ENCODE results near the gene ATG9B.

The ATG9B gene

GRCh38 chr7:150977382-150978125 is 46.7 kb downstream of the ATG9B start:
- no peak for ATAC-seq

GRCh38 chr7:150976529-150977381 is 47.5 kb downstream of the ATG9B start:
- no peak for ATAC-seq

DNA sequence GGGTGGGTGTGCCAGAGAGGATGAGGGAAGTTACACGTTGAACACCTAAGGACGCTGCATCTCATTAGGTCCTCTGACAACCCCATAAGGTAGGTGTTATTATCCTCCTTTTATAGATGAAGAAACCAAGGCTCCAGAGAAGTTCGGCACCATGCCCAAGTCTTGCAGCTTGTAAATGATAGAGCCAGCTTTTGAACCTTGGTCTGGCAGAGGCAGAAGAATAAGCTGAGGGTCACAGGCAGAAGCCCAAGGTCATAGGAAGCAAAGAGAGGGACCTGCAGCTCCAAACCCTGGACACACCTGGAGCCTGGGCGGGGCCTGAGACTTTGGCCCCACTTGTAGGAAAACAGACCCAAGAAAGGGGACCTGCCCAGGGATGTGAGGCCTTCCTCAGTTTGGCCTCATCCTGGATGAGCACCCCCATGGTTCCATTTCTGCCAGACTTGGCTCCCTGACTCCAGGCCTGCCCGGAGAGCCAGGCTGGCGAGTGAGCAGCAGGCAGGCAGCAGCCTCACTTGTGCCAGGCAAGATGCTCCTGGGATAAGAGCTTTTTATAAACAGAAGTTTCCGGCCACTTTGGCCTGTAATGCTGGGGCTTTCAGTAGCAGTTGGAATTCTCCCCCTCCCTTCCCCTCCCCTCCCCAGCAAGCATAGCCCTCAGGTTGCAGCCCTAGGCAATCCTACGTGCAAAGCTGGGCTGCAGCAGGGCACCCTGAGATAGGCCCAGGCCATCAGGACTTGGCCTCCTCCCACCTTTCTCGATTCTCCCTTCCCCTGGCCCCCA is 48.6 kb downstream of the ATG9B start:
- ATAC-seq = no peak

DNA sequence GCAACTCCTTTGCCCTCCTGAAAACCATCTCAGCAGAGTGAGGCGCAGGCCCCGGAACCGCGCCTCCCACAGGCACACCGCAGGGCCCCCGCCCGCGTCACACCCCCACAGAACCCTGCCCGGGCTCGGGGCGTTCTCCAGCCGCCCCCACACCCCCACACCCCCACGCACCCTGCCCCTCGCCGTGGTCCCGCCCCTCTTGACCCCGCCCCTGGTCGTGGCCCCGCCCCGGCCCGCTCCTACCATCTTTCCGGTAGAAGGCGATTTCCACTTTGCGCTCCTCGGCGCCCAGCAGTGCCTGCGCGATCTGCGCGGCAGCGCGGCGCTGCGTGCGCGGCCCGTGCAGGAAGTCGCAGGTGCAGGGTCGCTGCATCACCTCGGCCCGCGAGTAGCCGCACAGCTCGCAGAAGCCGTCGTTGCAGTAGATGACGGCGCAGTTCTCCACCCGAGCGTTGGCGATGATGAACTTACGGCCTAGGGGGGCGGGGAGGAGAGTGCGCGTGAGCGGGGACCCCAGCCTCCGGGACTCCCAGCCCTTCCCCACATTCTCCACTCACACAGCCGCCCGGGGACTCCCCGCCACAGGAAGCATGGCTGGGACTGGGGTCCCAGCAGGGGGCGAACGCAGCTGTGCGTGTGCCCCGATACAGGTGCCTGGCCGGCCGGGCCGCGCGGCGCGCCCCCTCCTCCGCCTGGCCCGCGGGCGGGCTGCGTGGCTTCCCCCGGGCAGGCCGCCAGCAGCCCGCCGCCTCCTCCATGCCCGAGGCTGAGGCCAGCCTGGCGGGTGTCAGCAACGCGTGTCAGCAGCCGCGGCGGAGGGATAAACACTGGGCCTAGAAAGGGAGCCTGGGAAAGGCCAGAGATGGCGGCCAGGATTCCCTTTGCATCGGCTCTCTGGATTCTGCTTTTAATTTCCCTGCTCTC is 49.6 kb downstream of the ATG9B start:
- peak; percentile 82 to 87 for ATAC-seq

GRCh38 chr7:150973571-150974451 is 50.5 kb downstream of the ATG9B start:
- peak in 1 of 2 donors; percentile 2 for ATAC-seq

GRCh38 chr7:150972741-150973140 is 51.6 kb downstream of the ATG9B start:
- ATAC-seq = no peak

DNA sequence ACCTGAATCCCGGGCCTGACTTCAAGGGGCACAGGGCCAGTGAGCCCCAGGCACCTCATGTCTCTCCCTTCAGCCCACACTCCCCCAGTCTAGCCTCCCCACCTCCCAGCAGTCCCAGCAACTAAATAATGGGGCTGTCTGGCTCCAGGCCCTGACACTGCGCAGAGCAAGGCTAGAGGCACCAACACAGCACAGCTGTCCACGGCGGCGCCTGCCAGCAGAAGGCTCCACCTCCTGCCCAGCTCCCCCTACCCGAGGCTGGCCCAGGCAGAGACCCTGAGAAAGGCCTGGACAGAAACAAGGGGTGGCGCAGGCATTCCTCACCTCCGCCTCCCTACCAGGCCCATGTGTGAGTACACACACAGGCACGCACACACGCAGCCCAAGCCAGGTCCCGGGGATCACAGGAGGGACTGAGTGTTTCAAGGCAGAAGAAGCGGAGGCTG is 52.2 kb downstream of the ATG9B start:
- ATAC-seq = no peak

- ATAC-seq = no peak
Observed at GRCh38 chr7:150971242-150972022, 52.9 kb downstream of the ATG9B start.

DNA sequence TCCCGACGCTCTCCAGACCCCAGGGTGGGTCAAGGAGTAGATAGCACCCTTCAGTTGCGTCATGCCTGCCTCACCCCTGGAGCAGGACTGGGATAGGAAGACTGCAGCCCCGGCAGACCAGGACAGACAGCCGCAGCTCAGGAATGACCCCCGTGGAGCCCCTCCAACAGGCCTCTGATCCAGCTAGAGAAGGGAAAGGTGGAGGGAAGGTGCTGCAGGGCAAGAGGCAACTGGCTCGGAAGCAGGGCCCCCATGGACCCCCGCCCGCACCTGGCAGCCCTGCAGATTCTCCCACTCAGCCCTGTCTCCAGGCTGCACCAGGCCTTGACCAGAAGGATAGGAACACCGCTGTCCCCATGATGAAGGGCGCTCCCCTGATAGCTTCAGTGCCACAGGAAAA is 53.9 kb downstream of the ATG9B start:
- no peak for ATAC-seq

- ATAC-seq = no peak
Observed at GRCh38 chr7:150969475-150969874, 54.8 kb downstream of the ATG9B start.

DNA sequence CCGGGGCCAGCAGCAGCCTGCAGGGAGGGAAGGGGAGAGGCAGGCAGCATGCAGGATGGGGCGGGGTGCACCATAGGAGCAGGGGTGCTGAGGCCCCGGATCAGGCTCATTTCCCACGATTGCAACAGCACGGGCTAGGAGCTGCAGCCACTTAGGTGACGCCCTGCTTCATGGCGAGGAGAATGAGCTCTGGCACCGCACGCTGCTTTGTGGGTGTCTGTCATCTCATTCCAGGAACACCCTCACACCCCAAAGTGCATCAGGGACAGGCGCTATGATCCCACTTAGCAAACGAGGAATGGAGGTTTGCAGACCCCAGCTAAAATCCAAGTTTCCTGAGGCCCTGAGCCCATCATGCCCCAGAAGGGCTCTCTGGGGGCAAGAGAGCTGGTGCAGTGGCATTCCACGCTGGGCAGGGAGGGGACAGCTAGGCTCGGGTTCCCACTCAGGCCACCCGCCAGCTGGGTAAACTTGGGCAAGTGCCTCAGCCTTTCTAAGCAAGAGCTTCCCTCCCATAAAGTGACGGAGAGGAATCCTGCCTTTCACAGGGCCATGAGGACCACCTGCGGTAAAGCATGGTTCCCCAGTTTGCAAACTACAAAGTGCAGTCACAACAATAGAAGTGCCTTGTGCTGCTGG is 55.4 kb downstream of the ATG9B start:
- ATAC-seq = no peak

DNA sequence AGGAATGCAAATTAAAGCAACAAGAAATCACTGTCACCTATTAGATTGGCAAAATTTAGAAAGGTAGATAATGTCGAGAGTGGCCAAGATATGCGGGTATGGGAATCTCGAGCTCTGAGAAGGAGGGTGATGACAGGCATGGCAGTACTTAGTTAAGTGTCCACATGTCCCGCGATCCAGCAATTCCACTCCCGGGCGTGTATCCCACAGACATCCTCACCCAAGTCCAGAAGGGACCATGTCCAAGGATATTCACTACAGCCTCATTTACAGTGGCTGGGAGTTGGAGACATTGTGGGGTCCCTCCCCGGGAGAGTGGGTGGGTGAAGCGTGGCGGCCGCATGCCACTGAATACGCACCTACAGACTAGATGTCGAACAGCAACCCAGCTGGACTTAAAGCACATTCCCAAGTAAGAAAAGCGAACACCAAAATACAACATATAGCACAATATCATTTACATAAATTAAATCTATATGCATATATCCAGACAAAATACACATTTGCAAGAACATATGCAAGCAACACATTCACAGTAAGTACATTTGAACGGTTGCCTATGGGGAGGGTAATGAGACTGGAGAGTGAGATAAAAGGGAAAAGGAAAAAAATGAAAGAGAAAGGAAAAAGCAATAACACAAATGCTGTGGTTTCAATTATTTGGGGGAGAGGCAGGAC is 56.1 kb downstream of the ATG9B start:
- ATAC-seq = no peak

DNA sequence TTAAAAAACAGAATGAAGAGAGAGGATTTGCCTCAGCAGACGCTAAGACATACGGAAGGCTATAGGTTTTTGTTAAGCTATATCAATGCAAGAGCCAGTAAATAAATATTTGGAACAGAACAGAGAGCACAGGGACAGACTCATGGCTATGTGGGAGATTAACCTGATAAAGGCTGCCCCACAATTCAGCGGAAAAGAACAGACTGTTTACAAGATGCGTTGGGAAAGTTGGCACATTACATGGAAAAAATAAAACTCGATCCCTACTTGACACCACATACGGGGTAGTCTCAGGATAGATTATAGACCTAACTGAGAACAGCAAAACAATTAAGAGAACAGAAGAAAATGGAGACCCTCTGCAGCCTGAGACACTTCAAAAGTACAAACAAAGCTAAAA is 56.9 kb downstream of the ATG9B start:
- ATAC-seq = no peak

DNA sequence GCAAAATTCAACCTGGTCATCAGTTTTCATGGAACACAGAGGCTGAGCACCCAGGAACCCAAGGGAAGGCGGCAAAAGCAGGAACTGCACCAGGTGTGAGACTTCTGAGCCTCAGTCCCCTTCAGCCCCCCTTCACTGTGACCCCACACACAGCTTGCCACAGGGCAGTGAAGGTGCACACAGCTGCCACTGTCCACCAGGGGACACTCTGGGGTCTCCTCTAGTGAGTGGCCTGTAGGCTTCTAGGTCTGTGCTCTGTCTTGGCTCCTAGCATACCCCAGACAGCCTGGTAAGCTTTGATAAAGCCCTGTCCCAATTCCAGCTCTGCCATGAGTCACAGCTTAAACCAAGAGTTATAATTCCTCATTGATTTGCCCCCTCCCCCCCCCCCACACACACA is 58.3 kb downstream of the ATG9B start:
- ATAC-seq = peak in 1 of 2 donors; percentile 24

DNA sequence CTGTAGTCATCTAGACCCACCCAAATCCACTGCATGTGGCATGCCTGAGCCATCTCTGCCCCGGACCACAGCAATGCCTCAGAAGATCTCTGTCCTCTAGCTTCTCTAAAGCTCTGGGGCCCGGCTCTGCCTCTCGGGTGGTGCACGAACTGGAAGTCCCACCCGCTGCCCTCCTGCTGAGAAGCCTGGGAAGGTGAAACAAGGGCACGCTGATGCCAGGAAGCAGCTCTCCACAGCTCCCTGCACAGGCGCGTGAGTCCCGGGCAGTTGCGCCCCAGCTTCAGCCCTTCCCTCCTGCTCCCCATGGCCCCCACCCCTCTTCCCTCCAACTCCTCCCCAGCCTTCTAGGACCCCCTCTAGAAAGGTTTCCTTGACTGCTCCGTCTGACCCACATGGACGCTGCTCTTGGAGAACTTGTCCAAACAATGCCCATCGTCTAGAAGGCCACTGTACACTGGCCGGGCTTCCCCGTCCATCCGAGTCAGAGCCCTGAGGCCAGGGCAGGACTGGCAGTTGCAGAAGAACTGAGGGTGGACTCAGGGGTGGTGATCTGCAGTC is 58.9 kb downstream of the ATG9B start:
- no peak for ATAC-seq

Data from activated CD4-positive, CD25-positive, alpha-beta regulatory T cell treated with anti-CD3 and anti-CD28 coated beads, Interleukin-2, amount 50 U/mL, for 24 hours (primary cell).